GM08714 (cell line): Measurements from ENCODE around the gene NSL1.

Experiments used
- H3K4me3 ChIP-seq: fragments of 200-500 bp; sonication (Bioruptor generic); 2 replicates; pipeline ENCODE4 v1.5.1; 2014; ENCODE audit warnings: mild to moderate bottlenecking, low read length, inconsistent platforms
- ZNF274 ChIP-seq: IDR thresholded peaks from 2 replicates; pipeline ENCODE4 v1.6.1; 2012; ENCODE audit warnings: mild to moderate bottlenecking, low read depth, low read length

Gene NSL1

DNA sequence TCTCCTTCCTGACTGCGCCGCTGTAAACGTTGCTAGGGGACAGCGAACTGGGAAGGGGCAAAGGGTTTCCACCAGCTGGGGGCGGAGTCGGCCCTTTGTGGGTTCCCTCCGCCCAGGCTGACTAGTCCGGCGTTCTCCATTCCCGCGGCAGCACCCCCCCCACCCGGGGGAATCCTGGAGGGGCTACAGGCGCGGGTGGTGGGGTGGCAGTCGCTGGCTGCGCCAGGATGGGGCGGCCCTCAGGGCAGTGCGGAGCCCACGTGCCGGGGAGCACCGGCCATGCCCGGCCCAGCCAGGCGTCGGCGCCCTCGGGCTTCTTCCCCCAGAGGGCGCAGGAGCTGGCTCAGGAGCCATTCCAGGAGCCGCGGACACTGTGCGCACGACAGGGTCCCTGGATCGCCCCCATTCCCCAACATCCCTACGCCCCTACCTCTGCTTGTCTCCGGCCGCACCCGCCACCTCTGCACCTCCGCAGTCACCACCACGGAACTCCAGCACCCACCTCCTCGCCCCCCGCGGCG, 92.4 kb downstream of the NSL1 start:
- no peak for TF ChIP-seq ZNF274
- peak overlapping the region; percentile 64 for H3K4me3 ChIP-seq

DNA sequence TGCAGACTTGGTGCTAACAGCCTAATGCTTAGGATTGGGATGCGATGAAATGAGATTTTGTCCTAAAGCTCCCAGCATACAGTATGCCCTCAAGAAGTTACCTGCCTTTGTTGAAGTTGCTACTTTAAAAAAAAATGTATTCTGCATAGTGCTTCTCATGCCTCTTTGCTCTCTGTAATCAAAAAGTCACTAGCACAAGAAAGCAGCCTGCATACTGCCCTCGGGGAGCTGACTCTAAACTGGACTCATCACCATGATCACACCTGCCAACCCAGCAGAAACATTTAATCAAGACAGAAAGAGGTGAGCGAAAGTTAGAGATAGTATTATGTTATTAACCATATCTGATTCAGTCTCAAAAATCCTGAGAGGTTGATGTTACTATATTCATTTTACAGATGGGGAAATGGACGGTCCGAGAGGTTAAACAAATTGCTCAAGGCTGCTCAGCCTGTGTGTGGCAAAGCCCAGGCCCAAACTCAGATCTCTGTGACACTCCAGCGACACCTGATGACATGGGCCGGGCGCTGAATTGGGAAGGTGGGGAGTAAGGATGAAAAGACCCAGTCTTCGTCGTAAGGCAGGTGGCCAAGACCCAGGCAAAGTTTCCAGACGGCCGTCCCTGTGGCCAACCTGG, 93.0 kb downstream of the NSL1 start:
- no peak for TF ChIP-seq ZNF274
- peak overlapping the region; percentile 64 for H3K4me3 ChIP-seq

DNA sequence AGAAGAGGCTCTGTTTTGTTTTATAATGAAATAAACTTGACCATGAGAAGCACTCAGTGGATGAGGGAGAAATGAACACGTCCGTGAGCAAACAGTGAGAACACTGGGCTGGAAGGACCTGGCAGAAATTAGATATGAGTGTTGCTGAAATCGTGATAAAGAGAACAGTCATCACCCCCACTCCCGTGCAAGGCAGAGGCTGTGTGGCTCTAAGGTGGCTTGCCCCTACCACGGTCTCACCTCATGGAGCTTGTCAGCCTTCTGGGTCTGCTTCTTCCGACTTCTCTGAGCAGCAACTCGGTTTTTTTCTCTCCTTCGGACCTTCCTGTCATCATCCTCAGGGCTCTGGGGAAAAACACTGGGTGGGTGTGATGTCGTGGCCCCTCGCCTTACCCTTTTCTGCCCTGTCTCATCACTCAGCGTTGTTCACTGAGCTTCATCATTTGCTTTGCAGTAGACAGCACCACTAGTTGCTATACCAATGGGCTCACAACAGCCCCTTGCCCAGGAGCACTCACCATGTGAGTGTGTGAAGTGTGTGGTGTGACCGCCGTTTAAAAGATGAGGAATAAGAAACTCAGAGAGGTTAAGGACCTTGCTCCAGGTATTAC, 94.8 kb downstream of the NSL1 start:
- no peak overlapping the region for H3K4me3 ChIP-seq
- no peak for TF ChIP-seq ZNF274

DNA sequence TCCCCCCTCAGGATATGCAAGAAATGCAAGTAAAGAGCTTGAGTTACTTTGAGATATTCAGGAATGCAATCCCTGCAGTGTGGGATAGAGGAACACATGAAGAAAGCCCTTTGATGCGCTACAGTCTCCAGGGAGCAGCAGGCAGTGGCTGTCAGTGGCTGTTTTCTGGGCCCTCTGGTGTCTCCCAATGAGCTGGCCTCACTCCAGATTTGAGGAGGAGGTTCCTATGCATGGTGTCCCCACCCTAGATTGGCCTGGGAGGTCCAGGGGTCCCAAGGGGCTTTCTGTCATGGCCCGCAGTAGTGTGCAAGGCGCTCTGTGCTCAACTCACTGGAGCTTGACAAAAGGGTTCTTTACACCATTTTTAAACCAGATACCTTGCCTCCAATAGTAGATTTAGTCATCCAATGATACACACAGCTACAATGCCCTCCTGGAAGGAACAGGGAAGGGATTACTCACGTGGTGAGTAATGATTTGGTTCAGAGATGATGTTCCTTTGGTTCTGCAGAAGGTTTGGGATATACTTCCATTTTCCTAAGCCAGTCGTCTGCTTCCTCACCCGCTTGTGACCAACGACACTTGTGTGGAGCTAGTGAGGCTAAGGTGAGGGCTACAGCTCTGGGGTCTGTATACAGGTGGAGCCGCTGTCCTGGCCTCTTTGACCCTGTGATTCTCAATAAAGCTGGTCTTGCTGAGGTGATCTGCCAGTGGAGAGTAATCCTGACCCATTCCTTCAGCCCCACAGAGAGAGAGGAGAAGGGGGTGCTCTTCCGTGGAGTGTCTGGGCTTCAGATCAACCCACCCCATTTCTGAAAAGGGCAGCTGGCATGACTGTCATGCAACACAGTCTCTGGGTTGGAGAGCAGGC, 98.6 kb downstream of the NSL1 start:
- H3K4me3 ChIP-seq = no peak overlapping the region
- TF ChIP-seq ZNF274 = no peak

DNA sequence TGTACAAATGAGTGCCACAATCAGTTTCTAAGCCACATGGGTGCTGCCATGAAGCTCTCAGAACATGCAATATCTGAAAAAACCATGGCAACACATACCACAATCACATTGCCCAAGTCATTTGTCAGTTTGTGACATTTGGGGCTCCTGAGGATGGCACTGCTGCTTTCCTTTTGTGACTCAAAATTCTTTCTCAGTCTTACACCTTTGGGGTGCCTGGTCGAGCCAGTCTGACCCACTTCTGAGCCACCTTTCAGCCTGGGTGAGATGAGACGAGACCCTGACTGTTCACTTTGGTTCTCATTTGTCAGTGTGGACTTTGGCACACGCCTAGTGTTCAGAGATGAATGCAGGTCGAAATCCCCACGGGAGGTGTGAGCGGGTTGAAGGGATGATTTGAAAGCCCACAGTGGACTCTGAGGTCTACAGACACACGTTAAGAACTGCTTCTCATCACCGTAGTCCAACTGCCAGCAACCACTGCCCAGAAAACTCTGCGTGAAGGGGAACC, 100.0 kb downstream of the NSL1 start:
- no peak for TF ChIP-seq ZNF274
- H3K4me3 ChIP-seq = no peak overlapping the region

DNA sequence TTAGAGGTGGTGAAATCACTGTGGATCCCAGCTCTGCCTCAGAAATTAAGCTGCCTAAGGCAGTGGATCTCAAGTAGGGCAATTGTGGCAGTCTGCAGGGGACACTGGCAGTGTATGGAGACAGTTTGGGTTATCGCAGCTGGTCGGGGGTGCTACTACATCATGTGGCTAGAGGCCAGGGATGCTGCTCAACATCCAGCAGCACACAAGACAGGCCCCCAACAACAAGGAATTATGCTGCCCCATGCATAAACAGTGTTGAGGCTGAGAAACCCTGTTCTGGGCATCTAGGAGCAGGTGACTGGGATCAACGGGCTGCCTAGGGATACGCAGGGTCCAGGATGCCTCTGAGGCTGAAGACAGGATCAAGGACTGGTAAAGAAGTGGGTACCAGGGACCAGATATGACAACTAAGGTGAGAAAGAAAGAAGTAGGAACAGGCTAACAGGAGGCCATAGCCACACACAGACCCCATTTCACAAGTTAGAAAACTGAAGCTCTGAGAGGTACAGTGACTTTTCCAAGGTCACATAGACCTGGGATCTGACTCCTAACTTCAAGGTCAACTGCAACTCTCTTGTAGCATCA, 100.7 kb downstream of the NSL1 start:
- TF ChIP-seq ZNF274 = no peak
- no peak overlapping the region for H3K4me3 ChIP-seq

DNA sequence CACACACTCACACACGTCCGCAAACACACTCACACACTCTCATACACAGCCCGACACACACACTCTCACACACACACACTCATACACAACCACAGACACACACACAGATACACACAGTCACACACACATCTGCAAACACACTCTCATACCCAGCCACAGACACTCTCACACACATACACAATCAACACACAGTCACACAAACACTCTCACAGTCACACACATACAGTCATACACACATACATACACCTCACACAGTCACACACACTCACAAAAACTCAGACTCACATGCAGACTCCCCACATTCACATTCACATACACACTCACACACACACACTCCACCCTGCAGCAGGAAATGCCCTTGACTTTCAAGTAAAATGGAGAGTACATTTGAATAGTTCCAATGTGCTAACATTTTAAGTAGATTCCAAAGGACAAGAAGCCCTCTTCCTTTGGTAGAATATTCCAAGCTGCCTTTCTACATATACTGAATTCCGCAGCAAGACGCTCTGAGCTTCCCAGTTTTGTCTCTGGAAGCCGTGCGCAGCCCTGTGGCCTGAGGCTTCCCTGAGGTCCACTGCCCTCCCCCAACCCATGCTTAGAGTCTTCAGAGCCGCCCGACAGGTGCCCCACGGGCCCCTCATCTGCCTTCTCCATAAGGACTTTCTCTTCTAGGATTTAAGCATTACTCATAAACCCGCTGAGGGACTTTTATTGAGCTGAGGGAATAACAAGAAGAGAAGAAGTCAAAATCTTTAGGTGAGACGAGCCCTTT, 101.6 kb downstream of the NSL1 start:
- no peak for TF ChIP-seq ZNF274
- H3K4me3 ChIP-seq = no peak overlapping the region

DNA sequence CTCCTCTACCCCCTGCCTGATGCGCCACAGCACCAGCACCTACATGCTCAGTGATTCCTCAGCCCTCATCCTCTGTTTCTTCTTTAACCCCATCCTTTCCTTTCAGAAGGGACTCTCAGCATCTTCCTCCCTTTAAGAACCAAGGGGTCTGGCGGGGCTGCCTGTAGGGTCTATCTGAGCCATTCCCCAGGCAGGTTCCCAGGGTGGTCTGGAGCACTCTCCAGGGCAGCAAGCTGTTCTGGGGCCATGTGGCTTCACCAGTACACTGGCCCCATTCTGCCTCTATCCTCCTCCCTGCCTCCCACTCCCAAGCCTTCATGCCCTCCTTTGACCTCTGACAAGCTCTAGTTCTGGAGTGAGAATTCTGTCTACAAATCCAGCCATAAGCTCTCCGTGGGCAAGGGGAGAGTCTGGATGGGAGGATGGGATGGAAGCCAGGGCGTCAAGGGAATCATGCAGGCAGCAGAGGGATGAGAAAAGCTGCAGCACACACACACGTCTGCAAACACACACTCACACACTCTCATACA, 102.3 kb downstream of the NSL1 start:
- TF ChIP-seq ZNF274 = no peak
- no peak overlapping the region for H3K4me3 ChIP-seq

DNA sequence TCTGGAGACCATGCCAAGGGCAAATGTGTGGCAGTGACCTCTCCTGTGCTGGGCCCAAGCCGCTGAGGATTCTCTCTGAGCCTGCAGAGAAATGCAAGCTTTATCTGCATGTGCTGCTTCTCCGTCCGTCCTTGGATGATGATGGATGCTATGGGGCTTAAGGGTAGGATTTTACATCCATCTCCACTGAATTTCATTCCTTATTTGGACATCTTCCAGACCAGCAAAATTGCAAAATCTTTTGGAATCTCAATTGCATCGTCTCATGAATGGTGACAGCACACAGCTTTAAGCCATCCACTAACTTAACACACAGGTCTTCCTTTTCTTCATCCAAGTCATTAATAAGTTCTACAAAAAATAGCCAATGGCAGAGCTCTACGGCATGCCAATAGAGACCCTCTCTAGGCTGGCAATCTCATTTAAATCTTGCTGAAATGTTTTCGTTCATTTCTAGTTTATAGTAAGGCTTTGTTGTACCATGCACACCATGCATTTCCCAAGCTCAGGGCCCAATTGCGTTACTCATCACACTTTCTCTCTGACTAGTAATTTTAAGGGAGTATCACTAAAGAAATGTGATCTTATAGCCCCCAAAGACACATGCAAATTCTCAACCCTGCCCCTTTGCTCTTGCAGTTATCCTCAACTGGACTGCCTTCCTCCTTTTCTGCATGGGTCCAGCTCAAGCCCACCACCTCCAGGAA, 103.1 kb downstream of the NSL1 start:
- TF ChIP-seq ZNF274 = no peak
- no peak overlapping the region for H3K4me3 ChIP-seq

DNA sequence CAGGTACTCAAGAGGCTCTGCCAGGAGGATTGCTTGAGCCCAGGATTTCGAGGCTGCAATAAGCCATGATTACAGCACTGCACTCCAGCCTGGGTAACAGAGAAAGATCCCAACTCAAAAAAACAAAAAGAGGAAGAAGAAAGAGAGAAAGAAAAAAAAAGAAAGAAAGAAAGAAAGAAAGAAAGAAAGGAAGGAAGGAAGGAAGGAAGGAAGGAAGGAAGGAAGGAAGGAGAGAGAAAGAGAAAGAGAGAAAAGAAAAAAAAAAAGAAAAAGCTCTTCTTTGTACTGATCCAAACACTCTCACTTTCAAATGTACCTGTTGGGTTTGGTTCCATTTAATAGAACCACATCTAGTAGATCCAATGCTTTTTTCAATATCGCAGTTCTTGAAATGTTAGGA, 103.8 kb downstream of the NSL1 start:
- TF ChIP-seq ZNF274 = no peak
- no peak overlapping the region for H3K4me3 ChIP-seq

DNA sequence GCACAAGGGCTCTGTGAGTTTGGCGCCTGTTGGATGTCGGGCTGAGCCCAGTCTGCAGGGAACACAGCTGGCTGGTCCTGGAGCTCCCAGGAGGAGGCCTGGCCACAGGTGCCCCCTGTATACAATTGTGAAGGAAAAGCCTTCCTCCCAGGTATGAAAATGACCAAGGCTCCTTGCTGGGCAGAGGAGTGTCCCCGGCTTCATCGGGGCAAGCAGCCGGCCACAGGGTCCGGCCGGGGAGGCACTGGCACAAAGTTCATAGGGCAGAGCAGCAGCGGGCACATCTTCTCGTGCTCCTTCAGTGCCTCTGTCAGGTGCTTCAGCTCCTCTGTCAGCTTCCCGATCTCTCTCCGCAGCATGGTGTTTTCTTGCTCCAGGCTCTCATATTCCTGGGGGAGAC, 105.0 kb downstream of the NSL1 start:
- no peak overlapping the region for H3K4me3 ChIP-seq
- no peak for TF ChIP-seq ZNF274

DNA sequence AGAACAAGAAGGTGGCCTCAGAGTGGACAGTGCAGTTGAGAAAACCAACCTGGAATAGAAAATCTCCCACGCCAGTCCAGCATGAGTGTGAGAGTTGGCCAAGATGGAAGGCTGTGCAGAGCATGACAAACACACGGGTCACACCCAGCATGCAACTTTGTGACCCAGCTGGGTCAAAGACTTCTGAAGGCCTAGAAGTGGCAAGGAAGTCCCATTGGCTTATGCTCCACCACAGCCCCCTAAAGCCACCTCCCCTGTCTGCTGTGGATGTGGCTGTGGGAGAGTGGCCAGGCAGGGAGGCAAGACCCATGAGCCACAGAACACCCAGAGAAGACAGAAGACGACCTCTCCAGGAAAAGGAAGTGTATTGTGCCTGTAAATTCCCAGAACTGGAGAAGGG, 105.5 kb downstream of the NSL1 start:
- TF ChIP-seq ZNF274 = no peak

DNA sequence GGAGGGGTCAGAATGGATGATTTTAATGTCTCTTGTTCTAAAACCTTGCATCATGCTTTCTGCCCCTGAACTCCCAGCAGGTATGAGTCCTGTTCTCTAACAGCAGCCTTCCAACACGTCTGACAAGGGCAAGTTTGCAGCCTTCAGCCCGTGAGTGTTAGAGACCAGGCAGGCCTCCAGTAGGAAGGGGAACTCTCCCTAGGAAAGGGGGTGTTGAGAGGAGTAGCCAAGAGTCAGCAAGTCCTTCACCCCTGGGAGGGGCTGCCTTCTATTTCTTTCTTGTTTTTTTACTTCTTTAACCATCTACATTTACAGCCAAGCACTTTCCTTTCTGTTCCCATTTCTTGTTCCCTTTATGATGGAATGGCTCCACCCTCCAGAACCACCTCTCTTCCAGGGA, 106.1 kb downstream of the NSL1 start:
- TF ChIP-seq ZNF274 = no peak
- no peak overlapping the region for H3K4me3 ChIP-seq

More for the DNA sequence above, 105.5 kb downstream of the NSL1 start:
- no peak overlapping the region for H3K4me3 ChIP-seq
